H1 (cell line): ENCODE data around the gene DNMT1. TPM values are rescaled to one million over a fixed set of nuclear protein-coding genes. Genes with fewer than 3 reads are reported as not detected.

ENCODE experiments used
- CTCF ChIA-PET: fragments of 300-600 bp; sonication (Branson Sonifier 250); formaldehyde crosslinking; loops from one replicate; lab custom pipeline; 2021; ENCODE audit not compliant: partially characterized antibody; lab: Charles Lee
- POLR2A ChIA-PET: fragments of 300-600 bp; sonication (Branson Sonifier 250); formaldehyde crosslinking; loops from one replicate; lab custom pipeline; 2021; ENCODE audit warnings: inconsistent platforms; ENCODE audit not compliant: partially characterized antibody; lab: Charles Lee
- DNase-seq, 2 experiments: peaks; one replicate each; pipeline versions ENCODE4 v3.0.0 to v3.0.0-alpha.2; 2010 to 2022; ENCODE audit warnings: low spot score in 2 of 2, low read depth in 1 of 2, mixed read lengths in 1 of 2
- FAIRE-seq: peaks from 2 replicates; lab custom pipeline; 2011; peaks lifted over from hg19 to GRCh38; lab: Jason Lieb, UNC
- H2AFZ ChIP-seq: 2 replicates; pipeline ENCODE4 v1.8.1; 2012; ENCODE audit warnings: low read length, inconsistent platforms
- H2AK5ac ChIP-seq: 2 replicates; pipeline ENCODE4 v1.6.1; 2013; ENCODE audit warnings: low read depth, low read length
- H2BK120ac ChIP-seq: replicated peaks from 2 replicates; pipeline ENCODE3; 2013; ENCODE audit warnings: low read depth, low read length, inconsistent platforms
- H2BK12ac ChIP-seq: 2 replicates; pipeline ENCODE4 v1.6.1; 2013; ENCODE audit warnings: low read depth, low read length
- H2BK15ac ChIP-seq: 2 replicates; pipeline ENCODE4 v1.6.1; 2013; ENCODE audit warnings: low read length
- H2BK20ac ChIP-seq: 2 replicates; pipeline ENCODE4 v1.6.1; 2013; ENCODE audit warnings: low read length
- H2BK5ac ChIP-seq: 2 replicates; pipeline ENCODE4 v1.6.1; 2013; ENCODE audit warnings: low read depth, low read length
- H3K14ac ChIP-seq: 2 replicates; pipeline ENCODE4 v1.6.1; 2013; ENCODE audit warnings: inconsistent platforms; ENCODE audit not compliant: insufficient read length
- H3K18ac ChIP-seq: 2 replicates; pipeline ENCODE4 v1.6.1; 2013; ENCODE audit warnings: low read length; ENCODE audit errors: extremely low read depth
- H3K23ac ChIP-seq: 2 replicates; pipeline ENCODE4 v1.6.1; 2013; ENCODE audit warnings: inconsistent platforms; ENCODE audit not compliant: insufficient read length
- H3K23me2 ChIP-seq: 2 replicates; pipeline ENCODE4 v1.6.1; 2013; ENCODE audit warnings: low read depth, low read length
- H3K27ac ChIP-seq: 2 replicates; pipeline ENCODE4 v1.6.1; 2011; ENCODE audit warnings: low read depth, low read length, inconsistent platforms
- H3K27me3 ChIP-seq, 4 experiments: replicated peaks in 1 of 4; 1 replicate in 1 of 4; 2 replicates in 3 of 4; pipeline versions ENCODE4 v1.6.1 to v1.8.1; 2011 to 2013; ENCODE audit warnings: low read length in 3 of 4, mild to moderate bottlenecking in 3 of 4, inconsistent platforms in 2 of 4, mixed read lengths in 2 of 4, moderate library complexity in 1 of 4; ENCODE audit not compliant: control insufficient read depth in 3 of 4, insufficient read depth in 3 of 4; ENCODE audit errors: extremely low read depth in 1 of 4
- H3K36me3 ChIP-seq, 4 experiments: 2 replicates each; pipeline versions ENCODE4 v1.6.1 to v1.8.1; 2011 to 2013; ENCODE audit warnings: mild to moderate bottlenecking in 4 of 4, low read length in 3 of 4, moderate library complexity in 2 of 4, control low read depth in 1 of 4, inconsistent platforms in 1 of 4; ENCODE audit not compliant: insufficient read depth in 4 of 4, control insufficient read depth in 2 of 4
- H3K4ac ChIP-seq: replicated peaks from 2 replicates; pipeline ENCODE3; 2013; ENCODE audit warnings: low read length, low read depth, mixed read lengths, inconsistent platforms; ENCODE audit not compliant: insufficient read length
- H3K4me1 ChIP-seq, 4 experiments: replicated peaks in 1 of 4; 1 replicate in 1 of 4; 2 replicates in 3 of 4; pipeline versions ENCODE4 v1.6.1 to v1.8.1; 2011 to 2013; ENCODE audit warnings: low read length in 3 of 4, inconsistent platforms in 2 of 4, mixed read lengths in 1 of 4; ENCODE audit not compliant: insufficient read depth in 4 of 4, control insufficient read depth in 3 of 4
- H3K4me2 ChIP-seq, 2 experiments: 2 replicates each; pipeline versions ENCODE4 v1.6.1 to v1.8.1; 2011 to 2013; ENCODE audit warnings: low read depth in 2 of 2, low read length in 2 of 2, control low read depth in 1 of 2, inconsistent platforms in 1 of 2, mild to moderate bottlenecking in 1 of 2; ENCODE audit not compliant: insufficient read depth in 1 of 2
- H3K4me3 ChIP-seq, 4 experiments: fragments of 200-600, 300-600 bp in 1 of 4; sonication (generic), shearing (Covaris generic), sonication (Bioruptor Twin) in 1 of 4; 2 replicates each; pipeline versions ENCODE4 v1.5.1 to v1.8.1; 2011 to 2016; ENCODE audit warnings: low read length in 4 of 4, low read depth in 3 of 4, control low read depth in 2 of 4, inconsistent platforms in 2 of 4, mild to moderate bottlenecking in 2 of 4, mixed read lengths in 1 of 4, moderate library complexity in 1 of 4; ENCODE audit not compliant: insufficient read depth in 2 of 4; ENCODE audit errors: extremely low read depth in 1 of 4
- H3K56ac ChIP-seq: replicated peaks from 2 replicates; pipeline ENCODE3; 2013; ENCODE audit warnings: low read depth, mild to moderate bottlenecking, mixed read lengths, low read length, inconsistent platforms; ENCODE audit not compliant: insufficient read length
- H3K79me1 ChIP-seq: 2 replicates; pipeline ENCODE4 v1.6.1; 2013; ENCODE audit warnings: low read depth, low read length, control low read depth
- H3K79me2 ChIP-seq, 2 experiments: 2 replicates each; pipeline versions ENCODE4 v1.6.1 to v1.8.1; 2012 to 2013; ENCODE audit warnings: low read length in 2 of 2, mild to moderate bottlenecking in 2 of 2, inconsistent platforms in 1 of 2; ENCODE audit not compliant: insufficient read depth in 2 of 2, control insufficient read depth in 1 of 2
- H3K9ac ChIP-seq, 4 experiments: replicated peaks in 1 of 4; 1 replicate in 1 of 4; 2 replicates in 3 of 4; pipeline versions ENCODE4 v1.6.1 to v1.8.1; 2011 to 2013; ENCODE audit warnings: low read depth in 3 of 4, low read length in 3 of 4, control low read depth in 2 of 4, mild to moderate bottlenecking in 2 of 4, moderate library complexity in 2 of 4, inconsistent platforms in 1 of 4; ENCODE audit errors: extremely low read depth in 1 of 4
- H3K9me3 ChIP-seq, 2 experiments: 2 replicates each; pipeline versions ENCODE4 v1.6.1 to v1.8.1; 2012 to 2013; ENCODE audit warnings: mild to moderate bottlenecking in 2 of 2, moderate library complexity in 2 of 2, control low read depth in 1 of 2, inconsistent platforms in 1 of 2, low read depth in 1 of 2, low read length in 1 of 2, mixed read lengths in 1 of 2; ENCODE audit not compliant: insufficient read depth in 2 of 2
- H4K20me1 ChIP-seq, 2 experiments: replicated peaks in 1 of 2; 2 replicates each; pipeline versions ENCODE3 to v1.8.1; 2011 to 2013; ENCODE audit warnings: inconsistent platforms in 2 of 2, low read length in 2 of 2, mild to moderate bottlenecking in 1 of 2; ENCODE audit not compliant: insufficient read depth in 2 of 2, control insufficient read depth in 1 of 2
- H4K5ac ChIP-seq: 2 replicates; pipeline ENCODE4 v1.6.1; 2013; ENCODE audit warnings: low read length, low read depth, mixed read lengths, inconsistent platforms; ENCODE audit not compliant: insufficient read length
- H4K8ac ChIP-seq: 2 replicates; pipeline ENCODE4 v1.8.0; 2013; ENCODE audit warnings: mild to moderate bottlenecking, moderate library complexity, low read length, inconsistent platforms; ENCODE audit not compliant: insufficient read depth; ENCODE audit errors: extremely low read depth
- H4K91ac ChIP-seq: replicated peaks from 2 replicates; pipeline ENCODE3; 2013; ENCODE audit warnings: low read length, mixed read lengths, inconsistent platforms; ENCODE audit not compliant: insufficient read length
- ATF3 ChIP-seq: IDR thresholded peaks from 2 replicates; pipeline ENCODE4 v1.6.1; 2011; ENCODE audit warnings: low read depth, mild to moderate bottlenecking, low read length; ENCODE audit not compliant: insufficient read depth
- KDM1A ChIP-seq: fragments of 200-600, 300-600 bp; sonication (generic); IDR thresholded peaks from 2 replicates; pipeline ENCODE4 v1.7.1; 2016; ENCODE audit warnings: mild to moderate bottlenecking, low read length, borderline replicate concordance
- WGBS, 2 experiments: shearing (Covaris generic) in 1 of 2; methylation state at CpG; one replicate each; pipeline versions ENCODE4 v1.1.6 to v1.1.7; 2013 to 2015; ENCODE audit warnings: low lambda C conversion rate in 2 of 2, mixed read lengths in 2 of 2, inconsistent platforms in 1 of 2, low coverage in 1 of 2, missing lambda C conversion rate in 1 of 2; ENCODE audit not compliant: insufficient replicate concordance in 2 of 2, insufficient coverage in 1 of 2, insufficient read length in 1 of 2; ENCODE audit errors: extremely low coverage in 1 of 2, missing lambda C conversion rate in 1 of 2; 5-methylcytosine and 5-hydroxymethylcytosine counted together
- polyA plus RNA-seq, 7 experiments: library from polyadenylated mRNA; depleted of rRNA in 3 of 7; stranded (reverse) in 5 of 7; unstranded in 2 of 7; fragments of >200 nt in 5 of 7; fragments of 200-250 nt in 2 of 7; gene quantifications; 1 replicate in 5 of 7; 2 replicates in 1 of 7; 4 replicates in 1 of 7; pipeline versions ENCODE4 v1.2.1 to v1.2.3, GENCODE V29; 2011 to 2013; ENCODE audit warnings: missing spikeins in 2 of 7, mixed read lengths in 2 of 7
- total RNA-seq: library from RNA; stranded (reverse); fragmentation: NEBNext Ultra II Directional; extraction: Animal tissue kit (Norgen Biotek cat#: 25700); gene quantifications from 2 replicates; pipeline ENCODE4 v1.2.1, GENCODE V29; 2021

DNMT1 gene
- total and polyA plus RNA-seq, 2 of the 8 experiments (the other 6 are each of a cell fraction or from before 2014, with no cell fraction given), result 101 to 210 TPM

GRCh38 chr19:10083911-10084310 is 110.8 kb downstream of the DNMT1 start:
- Histone ChIP-seq H2AFZ (no peak overlapping the region), H2BK20ac (no peak overlapping the region), H3K27ac (no peak overlapping the region), H3K9me3 (no peaks in the 10 kb centered on the region), H3K27me3 (peaks cover 0 to 2% (median 0%) of the 10 kb centered on the region in 4 experiments; a peak in 1 of 7 replicates), H3K79me1 (no peaks in the 10 kb centered on the region), H2BK5ac (no peak overlapping the region), H4K91ac (no peak overlapping the region), H3K23ac (no peak overlapping the region), H3K4me3 (no peak overlapping the region), H3K4me2 (no peak overlapping the region), H3K18ac (no peak overlapping the region), H3K14ac (no peak overlapping the region), H3K4ac (no peak overlapping the region), H3K56ac (no peak overlapping the region), H2BK120ac (no peak overlapping the region), H3K36me3 (no peaks in the 10 kb centered on the region), H2BK12ac (no peak overlapping the region), H2AK5ac (no peak overlapping the region), H4K5ac (no peak overlapping the region), H3K9ac (no peak overlapping the region), H3K23me2 (peaks cover 13% of the 10 kb centered on the region; the same call in 1 of the 2 replicates), H2BK15ac (no peak overlapping the region), H3K4me1 (peaks cover 0 to 4% (median 3%) of the 10 kb centered on the region in 4 experiments; a peak in 4 of 7 replicates), H4K8ac (no peak overlapping the region; the same call in 1 of the 2 replicates), H4K20me1 (peaks cover 0 to 2% of the 10 kb centered on the region in 2 experiments), H3K79me2 (no peaks in the 10 kb centered on the region)
- CTCF ChIA-PET, result interaction anchor here (0.6 to 2.6 kb wide), 5 partner anchors 11 to 333 kb away, joined by 3 to 14 read pairs (median 3); no protein-coding TSS in a partner anchor
- no peak for DNase-seq
- POLR2A ChIA-PET, result interaction anchor here (0.7 kb wide), 1 partner anchor 30 kb away, joined by 3 read pairs; no protein-coding TSS in a partner anchor
- 70% methylated on average over 9 of the region's 9 CpGs; no CpG with 5 or more reads in 1 of the 2 experiments for WGBS, 2 experiments
- FAIRE-seq, result no peak
- TF ChIP-seq ATF3, result no peak
- 0 out of 2 replicates have a peak, but pooled peaks have one; percentile 50 for TF ChIP-seq KDM1A
